ENCODE results near the gene LYPD6B.

Gene LYPD6B

DNA sequence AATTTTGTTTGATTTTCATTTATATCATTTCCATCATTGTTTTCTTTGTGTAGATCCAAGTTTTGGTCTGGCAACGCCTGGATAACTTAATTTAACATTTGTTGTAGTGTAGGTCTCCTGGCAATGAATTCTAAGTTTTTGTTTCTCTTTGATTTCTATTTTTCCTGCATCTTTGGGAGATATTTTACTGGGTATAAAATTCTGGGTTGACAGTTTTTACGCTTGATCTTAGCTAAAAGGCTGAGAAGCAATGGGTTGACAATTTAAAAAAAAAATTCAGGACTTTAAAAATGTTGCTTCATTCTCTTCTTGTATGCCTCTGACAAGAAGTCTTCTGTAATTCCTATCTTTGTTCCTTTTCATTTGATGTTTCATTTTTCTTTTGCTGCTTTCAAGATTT, 8.6 kb downstream of the LYPD6B start:
- no peak for DNase-seq

DNA sequence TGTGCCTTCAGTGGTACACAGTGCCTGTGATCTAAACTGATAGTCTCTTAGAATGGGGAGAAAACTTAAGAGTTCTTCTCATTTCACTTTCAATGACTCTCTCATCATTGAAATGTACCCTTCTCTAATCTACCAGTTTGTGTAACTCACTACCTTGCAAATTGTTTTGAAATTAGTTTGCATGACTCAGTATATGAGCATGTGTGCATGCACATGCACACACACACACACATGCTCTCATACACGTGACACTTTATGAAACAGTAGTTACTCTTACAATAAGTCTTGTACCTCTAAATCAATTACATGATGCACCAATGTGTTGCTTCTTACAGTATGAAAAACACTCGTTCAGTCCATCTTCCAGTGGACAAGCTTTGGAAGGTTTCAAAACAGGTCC, 10.6 kb downstream of the LYPD6B start:
- DNase-seq, result no peak

DNA sequence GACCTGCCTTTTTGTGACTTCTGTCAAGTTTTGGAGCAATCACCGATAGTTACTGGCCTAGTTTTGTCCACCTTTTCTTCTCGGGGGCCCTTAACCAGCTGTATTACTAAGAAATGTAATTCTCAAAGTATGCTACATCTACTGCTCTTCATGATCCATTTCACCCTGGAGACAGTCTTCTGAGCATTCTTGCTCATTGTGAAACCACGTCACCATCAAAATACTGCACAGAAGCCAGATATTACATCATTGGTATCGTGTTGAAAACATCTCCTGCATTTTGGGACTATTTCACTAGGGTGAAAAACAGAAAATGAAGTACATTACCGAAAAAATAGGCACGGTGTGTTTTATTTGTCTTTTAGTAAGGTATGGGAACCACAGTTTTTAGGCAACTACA, 11.7 kb downstream of the LYPD6B start:
- DNase-seq, result no peak

DNA sequence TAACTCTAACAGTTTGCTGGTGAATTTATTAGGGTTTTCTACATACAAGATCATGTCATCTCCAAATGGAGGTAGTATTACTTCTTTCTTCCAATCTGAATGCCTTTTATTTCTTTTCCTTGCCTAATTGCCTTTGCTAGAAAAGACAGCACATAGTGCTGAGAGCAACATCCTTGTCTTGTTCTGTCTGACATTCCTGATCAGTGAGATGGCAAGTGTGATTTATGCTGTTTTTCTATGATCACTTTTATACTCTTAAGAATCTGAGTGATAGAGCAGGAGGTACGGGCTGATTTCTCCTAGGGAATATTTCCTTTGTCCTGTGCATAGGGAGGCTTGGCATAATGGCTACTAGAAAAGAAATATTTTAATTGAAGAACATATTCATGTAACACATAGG, 17.3 kb downstream of the LYPD6B start:
- no peak for DNase-seq

DNA sequence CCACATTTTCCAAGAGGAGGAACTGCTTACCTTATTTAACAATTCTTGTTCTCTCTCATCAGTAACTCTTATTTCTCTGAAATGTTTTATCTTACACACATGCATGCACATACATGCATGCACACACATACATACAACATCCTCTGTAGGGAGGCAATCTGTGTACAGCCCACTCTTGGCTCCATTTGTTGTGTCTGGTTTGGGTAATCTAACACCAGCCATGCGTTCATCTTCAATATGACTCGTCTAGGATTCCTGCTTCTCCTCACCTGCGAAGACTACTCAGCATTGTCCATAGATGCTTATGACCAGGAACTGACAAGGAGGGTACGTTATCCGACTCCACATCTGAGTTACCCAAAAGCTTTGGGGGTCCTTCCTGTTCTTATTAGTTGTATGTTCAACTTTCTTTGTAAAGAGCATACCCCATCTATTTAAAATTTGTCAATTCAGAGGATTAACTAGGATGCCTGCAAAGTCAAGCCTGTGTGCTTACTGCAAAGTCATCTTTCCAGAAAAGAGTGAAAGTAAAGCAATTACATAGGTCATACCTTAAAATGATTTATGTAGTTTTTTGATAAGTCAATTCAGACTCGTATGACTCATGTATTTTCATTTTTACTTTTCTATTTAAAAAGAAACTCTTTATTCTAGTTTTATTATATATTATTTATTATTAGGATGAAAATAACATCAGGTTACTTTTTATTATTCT, 18.2 kb downstream of the LYPD6B start:
- DNase-seq, result no peak

- no peak for DNase-seq
Observed at GRCh38 chr2:149057401-149057800, 18.9 kb downstream of the LYPD6B start.

- no peak for DNase-seq
Observed at GRCh38 chr2:149058936-149059335, 20.4 kb downstream of the LYPD6B start.

GRCh38 chr2:149059822-149060221, 21.3 kb downstream of the LYPD6B start:
- no peak for DNase-seq

DNA sequence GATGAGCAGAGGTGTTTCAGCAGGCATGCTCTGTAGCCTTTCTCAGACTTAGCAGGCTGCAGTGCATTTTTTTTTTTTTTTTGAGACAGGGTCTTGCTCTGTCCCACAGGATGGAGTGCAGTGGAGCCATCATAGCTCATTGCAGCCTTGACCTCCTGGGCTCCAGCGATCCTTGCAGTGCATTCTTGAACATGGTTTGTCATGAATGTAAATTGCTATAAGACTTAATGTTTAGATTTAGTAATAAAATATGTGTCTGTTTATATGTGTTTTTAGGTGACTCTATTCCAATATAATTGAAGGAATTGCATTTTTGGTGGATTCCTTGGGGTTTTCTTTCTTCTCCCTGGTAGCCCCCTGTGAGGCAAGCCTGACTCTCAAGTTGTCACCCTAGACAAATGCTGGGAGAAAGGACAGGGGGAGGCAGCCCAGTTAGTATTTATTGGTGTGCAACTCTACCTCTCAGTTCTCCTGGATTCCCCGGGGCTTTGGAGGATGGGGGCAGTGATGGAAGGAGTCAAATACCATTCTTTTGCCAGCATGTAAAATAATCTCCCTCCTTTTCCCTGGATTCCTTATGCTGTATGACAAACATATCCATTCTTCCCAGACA, 22.7 kb downstream of the LYPD6B start:
- DNase-seq, result no peak

DNA sequence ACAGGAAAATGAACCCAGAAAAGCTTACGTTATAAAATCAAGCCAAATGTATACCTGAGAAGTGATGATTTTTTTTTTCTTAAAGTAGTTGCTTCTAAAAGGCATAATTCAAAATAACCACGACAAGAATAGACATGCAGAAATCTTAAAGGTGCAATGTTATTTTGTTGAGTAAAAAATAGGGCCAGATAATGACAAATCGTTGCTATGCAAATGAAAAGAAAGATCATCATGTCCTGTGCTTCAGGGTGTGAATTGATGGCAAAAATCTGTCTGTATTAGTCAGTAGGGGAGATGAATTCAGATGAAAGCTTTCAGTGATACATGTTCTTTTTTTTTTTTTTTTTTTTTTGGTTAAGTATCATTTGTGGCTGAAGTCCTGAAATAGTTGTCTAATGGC, 24.0 kb downstream of the LYPD6B start:
- no peak for DNase-seq

DNA sequence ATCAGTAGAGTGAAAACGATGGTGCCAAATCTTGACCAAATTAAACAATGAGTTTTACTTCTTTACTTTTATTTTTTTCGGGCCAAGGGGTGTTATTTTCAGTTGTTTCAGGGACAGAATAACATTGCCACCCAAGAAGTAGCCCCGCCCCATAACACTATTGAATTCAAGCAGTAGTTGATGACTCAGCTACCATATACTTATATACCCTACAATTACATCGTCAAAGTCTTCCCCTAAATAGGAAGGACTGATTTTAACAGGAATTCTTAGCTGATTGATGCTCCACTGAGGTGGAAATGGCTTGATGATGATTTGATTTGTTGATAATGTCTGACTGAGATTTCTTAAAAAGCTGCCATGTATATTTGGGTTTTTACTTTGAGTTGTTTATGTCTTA, 24.7 kb downstream of the LYPD6B start:
- DNase-seq, result no peak

- DNase-seq, result no peak
Observed at GRCh38 chr2:149064365-149064841, 25.9 kb downstream of the LYPD6B start.

GRCh38 chr2:149064856-149065630, 26.5 kb downstream of the LYPD6B start:
- no peak for DNase-seq

GRCh38 chr2:149068225-149068995, 29.9 kb downstream of the LYPD6B start:
- DNase-seq, result no peak

DNA sequence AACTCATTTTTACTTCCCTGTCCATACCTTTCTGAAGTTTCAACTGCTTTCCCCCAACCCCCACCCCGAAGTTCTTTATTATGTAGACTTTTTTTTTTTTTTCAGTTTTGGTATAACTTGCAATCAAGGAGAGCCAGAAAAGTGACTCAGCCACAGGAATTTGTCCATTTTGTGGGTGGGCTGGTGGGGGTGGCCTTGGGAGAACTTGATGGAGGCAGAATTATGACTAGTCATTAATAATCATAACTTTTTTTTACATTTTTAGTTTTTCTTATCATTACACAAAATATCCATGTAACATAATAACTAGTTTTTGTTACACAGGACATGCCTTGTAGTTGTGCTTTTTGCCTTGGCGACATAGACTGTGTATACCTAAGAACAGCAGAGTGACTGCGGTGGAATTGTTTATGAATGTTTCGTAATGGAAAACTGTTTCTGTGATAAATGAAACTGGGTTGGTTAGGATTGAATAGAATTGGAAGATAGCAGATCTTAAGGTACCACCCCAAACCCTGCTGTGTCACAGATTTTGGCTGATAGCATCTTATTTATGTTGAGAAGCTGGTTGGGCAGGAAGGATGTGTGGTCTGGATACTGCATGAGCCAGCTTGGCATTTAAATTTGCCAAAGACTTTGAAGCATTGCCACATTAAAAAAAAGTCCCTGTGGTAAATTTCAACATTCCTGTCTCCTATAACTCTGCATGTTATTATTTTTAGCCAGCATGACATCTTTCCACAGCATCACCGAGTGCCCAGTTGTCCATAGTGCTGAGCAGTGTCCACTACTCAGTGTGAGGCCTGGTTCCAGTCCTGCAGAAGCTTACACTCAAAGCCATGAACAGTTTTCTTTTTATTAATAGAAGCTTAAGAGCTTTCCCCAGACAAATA, 30.7 kb downstream of the LYPD6B start:
- DNase-seq, result no peak

DNA sequence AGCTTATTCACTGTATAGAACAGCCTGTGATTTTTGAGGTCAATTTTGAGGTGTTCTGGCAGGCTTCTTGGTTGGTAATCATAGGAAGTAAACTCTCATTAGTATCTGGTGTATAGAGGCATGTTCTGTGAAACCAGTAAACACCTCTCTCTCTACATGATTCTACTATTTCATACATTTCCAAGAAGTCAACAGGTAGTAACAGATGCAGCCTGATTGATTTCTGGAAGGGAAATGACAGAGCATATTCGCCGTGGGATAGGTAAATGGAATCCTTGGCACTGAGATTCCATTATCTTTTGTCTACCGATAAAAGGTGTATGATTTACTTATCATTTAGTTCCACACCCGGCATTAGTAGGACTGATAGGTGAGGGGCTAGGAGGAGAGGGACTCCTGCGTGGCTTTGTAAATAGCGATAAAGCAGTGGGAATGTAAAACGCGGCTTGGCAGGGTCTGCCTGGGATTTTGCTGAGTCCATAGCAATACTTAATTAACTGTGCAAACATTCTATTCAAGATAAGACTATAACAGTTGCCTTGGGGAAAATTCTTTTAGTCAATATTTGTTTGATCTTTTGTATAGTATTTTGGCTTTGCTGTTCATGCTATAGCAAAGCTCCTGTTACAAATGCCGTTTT, 32.3 kb downstream of the LYPD6B start:
- DNase-seq, result no peak

DNA sequence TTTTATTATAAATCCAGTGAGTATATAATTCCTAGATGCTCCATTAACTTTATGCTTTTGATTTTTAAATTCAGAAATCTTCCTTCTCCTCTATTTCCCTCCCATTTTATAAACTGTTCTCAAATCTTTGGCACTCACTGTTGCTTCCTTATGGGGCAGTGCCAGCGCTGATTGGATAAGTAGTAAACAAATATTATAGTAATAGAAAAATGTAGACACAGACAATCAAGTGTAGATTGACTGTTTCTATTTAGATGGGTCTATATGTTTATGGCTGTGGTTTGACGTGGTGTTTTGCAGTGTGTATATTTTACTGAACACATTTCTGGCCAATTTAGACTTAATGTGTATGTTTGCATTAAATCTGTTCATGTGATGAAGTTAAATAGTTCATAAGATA, 36.6 kb downstream of the LYPD6B start:
- DNase-seq, result no peak

GRCh38 chr2:149075853-149076252, 37.4 kb downstream of the LYPD6B start:
- DNase-seq, result no peak

GRCh38 chr2:149076863-149077412, 38.4 kb downstream of the LYPD6B start:
- no peak for DNase-seq

- no peak for DNase-seq
Observed at GRCh38 chr2:149077861-149078260, 39.4 kb downstream of the LYPD6B start.

DNA sequence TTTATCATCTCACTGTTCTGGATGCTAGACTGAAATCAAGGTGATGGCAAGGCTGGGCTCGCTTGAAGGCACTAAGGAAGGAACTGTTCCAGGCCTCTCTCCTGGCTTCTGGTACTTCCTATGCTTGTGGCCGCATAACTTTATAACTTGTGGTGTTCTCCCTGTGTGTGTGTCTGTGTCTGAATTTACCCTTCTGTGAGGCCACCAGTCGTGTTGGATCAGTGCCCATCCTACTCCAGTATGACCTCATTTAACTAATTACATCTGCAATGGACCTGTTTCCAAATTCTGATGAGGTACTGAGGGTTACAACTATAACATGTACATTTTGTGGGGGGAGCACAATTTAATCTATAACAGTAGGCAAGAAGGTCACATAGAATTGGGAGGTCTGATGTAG, 41.6 kb downstream of the LYPD6B start:
- DNase-seq, result no peak
